Measurements from ENCODE around the gene PM20D1.

Gene PM20D1

DNA sequence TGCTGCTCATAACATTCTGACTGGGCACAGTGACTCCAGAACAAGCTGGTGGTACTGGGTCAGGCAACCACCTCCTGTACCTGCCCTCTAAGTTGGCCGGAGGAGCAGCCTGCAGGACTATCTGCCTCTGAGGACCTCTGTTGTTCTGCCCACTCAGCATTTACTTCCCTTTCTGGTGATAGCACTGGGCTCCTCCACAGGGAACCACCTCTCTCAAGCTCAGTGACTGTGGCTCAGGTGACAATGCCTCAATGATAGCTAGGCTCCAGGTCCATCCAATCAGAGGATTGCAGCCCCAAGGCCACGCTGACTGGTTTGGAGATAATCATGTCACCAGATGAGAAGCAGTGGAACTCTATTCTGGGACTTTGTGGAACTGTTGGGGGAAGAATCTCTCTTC lies 52.8 kb downstream of the PM20D1 start:
- TF ChIP-seq, protein P1, sequence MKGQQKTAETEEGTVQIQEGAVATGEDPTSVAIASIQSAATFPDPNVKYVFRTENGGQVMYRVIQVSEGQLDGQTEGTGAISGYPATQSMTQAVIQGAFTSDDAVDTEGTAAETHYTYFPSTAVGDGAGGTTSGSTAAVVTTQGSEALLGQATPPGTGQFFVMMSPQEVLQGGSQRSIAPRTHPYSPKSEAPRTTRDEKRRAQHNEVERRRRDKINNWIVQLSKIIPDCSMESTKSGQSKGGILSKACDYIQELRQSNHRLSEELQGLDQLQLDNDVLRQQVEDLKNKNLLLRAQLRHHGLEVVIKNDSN (IDR thresholded peaks at IDR 0.05), result no peak
- no peak for TF ChIP-seq TAF1 (IDR thresholded peaks at IDR 0.05; ENCODE audit: low read depth)
- TF ChIP-seq NFIC (IDR thresholded peaks at IDR 0.05), result no peak
- TF ChIP-seq, protein P2, sequence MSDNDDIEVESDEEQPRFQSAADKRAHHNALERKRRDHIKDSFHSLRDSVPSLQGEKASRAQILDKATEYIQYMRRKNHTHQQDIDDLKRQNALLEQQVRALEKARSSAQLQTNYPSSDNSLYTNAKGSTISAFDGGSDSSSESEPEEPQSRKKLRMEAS (IDR thresholded peaks at IDR 0.05), result no peak
- no peak for TF ChIP-seq EGR1 (IDR thresholded peaks at IDR 0.05)
- TF ChIP-seq CREB1 (IDR thresholded peaks at IDR 0.05; ENCODE audit: low read depth), result no peak
- TF ChIP-seq FOXM1 (IDR thresholded peaks at IDR 0.05; ENCODE audit: borderline replicate concordance, low read depth), result no peak
- no peak for TF ChIP-seq TEAD4 (IDR thresholded peaks at IDR 0.05)
- TF ChIP-seq EP300 (IDR thresholded peaks at IDR 0.05; ENCODE audit: borderline replicate concordance), result no peak
- TF ChIP-seq RAD21 (IDR thresholded peaks at IDR 0.05; ENCODE audit: low read depth), result no peak
- TF ChIP-seq TCF12 (IDR thresholded peaks at IDR 0.05; ENCODE audit: low read depth), result no peak
- TF ChIP-seq, protein P3, sequence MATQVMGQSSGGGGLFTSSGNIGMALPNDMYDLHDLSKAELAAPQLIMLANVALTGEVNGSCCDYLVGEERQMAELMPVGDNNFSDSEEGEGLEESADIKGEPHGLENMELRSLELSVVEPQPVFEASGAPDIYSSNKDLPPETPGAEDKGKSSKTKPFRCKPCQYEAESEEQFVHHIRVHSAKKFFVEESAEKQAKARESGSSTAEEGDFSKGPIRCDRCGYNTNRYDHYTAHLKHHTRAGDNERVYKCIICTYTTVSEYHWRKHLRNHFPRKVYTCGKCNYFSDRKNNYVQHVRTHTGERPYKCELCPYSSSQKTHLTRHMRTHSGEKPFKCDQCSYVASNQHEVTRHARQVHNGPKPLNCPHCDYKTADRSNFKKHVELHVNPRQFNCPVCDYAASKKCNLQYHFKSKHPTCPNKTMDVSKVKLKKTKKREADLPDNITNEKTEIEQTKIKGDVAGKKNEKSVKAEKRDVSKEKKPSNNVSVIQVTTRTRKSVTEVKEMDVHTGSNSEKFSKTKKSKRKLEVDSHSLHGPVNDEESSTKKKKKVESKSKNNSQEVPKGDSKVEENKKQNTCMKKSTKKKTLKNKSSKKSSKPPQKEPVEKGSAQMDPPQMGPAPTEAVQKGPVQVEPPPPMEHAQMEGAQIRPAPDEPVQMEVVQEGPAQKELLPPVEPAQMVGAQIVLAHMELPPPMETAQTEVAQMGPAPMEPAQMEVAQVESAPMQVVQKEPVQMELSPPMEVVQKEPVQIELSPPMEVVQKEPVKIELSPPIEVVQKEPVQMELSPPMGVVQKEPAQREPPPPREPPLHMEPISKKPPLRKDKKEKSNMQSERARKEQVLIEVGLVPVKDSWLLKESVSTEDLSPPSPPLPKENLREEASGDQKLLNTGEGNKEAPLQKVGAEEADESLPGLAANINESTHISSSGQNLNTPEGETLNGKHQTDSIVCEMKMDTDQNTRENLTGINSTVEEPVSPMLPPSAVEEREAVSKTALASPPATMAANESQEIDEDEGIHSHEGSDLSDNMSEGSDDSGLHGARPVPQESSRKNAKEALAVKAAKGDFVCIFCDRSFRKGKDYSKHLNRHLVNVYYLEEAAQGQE (IDR thresholded peaks at IDR 0.05; ENCODE audit: low read depth), result no peak
- no peak for TF ChIP-seq YY1 (IDR thresholded peaks at IDR 0.05; ENCODE audit: low read depth)
- TF ChIP-seq CEBPB (IDR thresholded peaks at IDR 0.05), result no peak
- TF ChIP-seq ZBTB7A (IDR thresholded peaks at IDR 0.05; ENCODE audit: low read depth), result no peak

DNA sequence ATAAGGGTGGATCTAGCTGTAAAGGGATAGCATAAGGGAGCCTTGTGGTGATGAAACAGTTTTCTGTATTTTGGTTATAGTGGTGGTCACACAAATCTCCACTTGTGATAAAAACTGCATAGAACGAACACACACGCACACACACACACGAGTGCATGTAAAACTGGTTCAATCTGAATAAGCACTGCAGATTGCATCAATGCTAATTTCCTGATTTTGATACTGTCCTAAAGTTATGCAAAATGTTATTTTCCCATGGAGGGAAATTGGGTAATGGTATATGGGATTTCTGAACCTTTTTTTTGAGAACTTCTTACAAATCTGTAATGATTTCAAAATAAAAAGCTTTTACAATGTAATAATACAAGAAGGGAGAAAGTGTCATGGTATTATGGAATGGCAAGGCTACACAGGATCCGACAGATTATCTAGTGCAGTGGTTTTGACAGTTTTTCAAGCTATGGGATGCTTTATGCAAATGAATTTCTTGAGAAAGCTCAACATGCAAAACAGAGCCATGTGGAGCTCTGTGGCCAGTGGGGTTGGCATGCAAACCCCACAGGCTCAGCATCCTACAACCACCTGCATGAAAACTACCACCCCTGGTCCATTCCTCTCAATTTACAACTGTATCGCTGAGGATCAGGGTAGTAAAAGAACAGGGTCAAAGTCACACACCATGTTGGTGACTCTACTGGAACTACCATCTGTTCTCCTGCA lies 55.8 kb downstream of the PM20D1 start:
- TF ChIP-seq NFIC (IDR thresholded peaks at IDR 0.05) (no peak), TAF1 (IDR thresholded peaks at IDR 0.05; ENCODE audit: low read depth) (no peak), FOXM1 (IDR thresholded peaks at IDR 0.05; ENCODE audit: borderline replicate concordance, low read depth) (no peak), TCF12 (IDR thresholded peaks at IDR 0.05; ENCODE audit: low read depth) (no peak), ZBTB7A (IDR thresholded peaks at IDR 0.05; ENCODE audit: low read depth) (no peak), TEAD4 (IDR thresholded peaks at IDR 0.05) (no peak), EGR1 (IDR thresholded peaks at IDR 0.05) (no peak), CEBPB (IDR thresholded peaks at IDR 0.05) (no peak), RAD21 (IDR thresholded peaks at IDR 0.05; ENCODE audit: low read depth) (no peak), YY1 (IDR thresholded peaks at IDR 0.05; ENCODE audit: low read depth) (no peak), EP300 (IDR thresholded peaks at IDR 0.05; ENCODE audit: borderline replicate concordance) (no peak), CREB1 (IDR thresholded peaks at IDR 0.05; ENCODE audit: low read depth) (no peak)
- TF ChIP-seq, protein P2 (IDR thresholded peaks at IDR 0.05), result no peak
- TF ChIP-seq, protein P1 (IDR thresholded peaks at IDR 0.05), result no peak
- TF ChIP-seq, protein P3 (IDR thresholded peaks at IDR 0.05; ENCODE audit: low read depth), result no peak

DNA sequence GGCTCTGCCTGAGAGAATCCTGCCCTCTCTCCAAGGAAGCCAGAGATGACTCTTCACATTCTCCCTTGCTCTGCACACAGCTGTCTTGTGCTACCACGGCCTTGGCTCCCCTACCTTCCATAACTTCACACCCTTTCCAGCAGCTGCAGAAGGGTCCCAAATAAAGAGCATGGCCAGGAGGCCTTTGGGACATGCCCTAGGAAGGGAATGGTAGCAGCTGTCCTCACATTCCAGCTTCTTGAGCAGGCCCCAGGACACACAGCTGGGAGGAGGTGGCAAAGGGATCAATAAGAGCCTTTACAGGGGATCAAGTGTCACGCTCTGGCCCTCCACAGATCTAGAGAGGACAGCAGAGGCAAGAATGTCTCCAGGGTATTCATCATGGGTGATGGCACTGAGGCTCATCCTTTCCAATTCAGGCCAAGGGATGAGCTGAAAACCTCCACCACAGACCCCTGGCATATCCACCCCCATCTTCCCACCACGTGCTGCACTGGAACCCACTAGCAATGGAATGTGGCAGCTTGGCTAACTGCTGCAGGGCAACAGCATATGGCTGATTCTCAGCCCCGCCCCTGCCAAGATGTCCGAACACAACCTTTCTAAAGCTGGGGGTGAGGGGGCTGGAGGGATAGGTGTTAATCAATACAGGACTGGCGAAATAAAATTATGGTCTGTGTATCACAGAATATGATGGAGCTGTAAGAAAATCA lies 56.8 kb downstream of the PM20D1 start:
- no peak for TF ChIP-seq TEAD4 (IDR thresholded peaks at IDR 0.05)
- TF ChIP-seq CEBPB (IDR thresholded peaks at IDR 0.05), result no peak
- no peak for TF ChIP-seq RAD21 (IDR thresholded peaks at IDR 0.05; ENCODE audit: low read depth)
- TF ChIP-seq, protein P3 (IDR thresholded peaks at IDR 0.05; ENCODE audit: low read depth), result no peak
- TF ChIP-seq ZBTB7A (IDR thresholded peaks at IDR 0.05; ENCODE audit: low read depth), result no peak
- TF ChIP-seq YY1 (IDR thresholded peaks at IDR 0.05; ENCODE audit: low read depth), result no peak
- no peak for TF ChIP-seq EGR1 (IDR thresholded peaks at IDR 0.05)
- no peak for TF ChIP-seq EP300 (IDR thresholded peaks at IDR 0.05; ENCODE audit: borderline replicate concordance)
- TF ChIP-seq TAF1 (IDR thresholded peaks at IDR 0.05; ENCODE audit: low read depth), result no peak
- TF ChIP-seq NFIC (IDR thresholded peaks at IDR 0.05), result no peak
- no peak for TF ChIP-seq FOXM1 (IDR thresholded peaks at IDR 0.05; ENCODE audit: borderline replicate concordance, low read depth)
- TF ChIP-seq CREB1 (IDR thresholded peaks at IDR 0.05; ENCODE audit: low read depth), result no peak
- TF ChIP-seq, protein P2 (IDR thresholded peaks at IDR 0.05), result no peak

Data from Ishikawa (cell line).